ENCODE data around the gene NOP9.

- no peak for TF ChIP-seq CTCF (IDR thresholded peaks at IDR 0.05)
- no peak for TF ChIP-seq POLR2A (IDR thresholded peaks at IDR 0.05)
- TF ChIP-seq EP300 (IDR thresholded peaks at IDR 0.05; ENCODE audit: low read depth), result no peak
- no peak for TF ChIP-seq POLR2AphosphoS5 (IDR thresholded peaks at IDR 0.05)
These were observed 33.1 kb upstream of the NOP9 start for GRCh38 chr14:24266344-24267244.

Measured in transverse colon (tissue), 4 donors.